Activated T-helper 9 cell treated with anti-CD3 and anti-CD28 coated beads, Interleukin-2, amount 50 U/mL, for 16 hours (primary cell): ENCODE results near the gene KIAA0930.

Experiments used
- DNase-seq: peaks from one replicate; pipeline ENCODE4 v3.0.0-alpha.2; 2020; ENCODE audit warnings: low read depth

The KIAA0930 gene

GRCh38 chr22:45237065-45237990 lies 3.4 kb downstream of the KIAA0930 start:
- no peak for DNase-seq

DNA sequence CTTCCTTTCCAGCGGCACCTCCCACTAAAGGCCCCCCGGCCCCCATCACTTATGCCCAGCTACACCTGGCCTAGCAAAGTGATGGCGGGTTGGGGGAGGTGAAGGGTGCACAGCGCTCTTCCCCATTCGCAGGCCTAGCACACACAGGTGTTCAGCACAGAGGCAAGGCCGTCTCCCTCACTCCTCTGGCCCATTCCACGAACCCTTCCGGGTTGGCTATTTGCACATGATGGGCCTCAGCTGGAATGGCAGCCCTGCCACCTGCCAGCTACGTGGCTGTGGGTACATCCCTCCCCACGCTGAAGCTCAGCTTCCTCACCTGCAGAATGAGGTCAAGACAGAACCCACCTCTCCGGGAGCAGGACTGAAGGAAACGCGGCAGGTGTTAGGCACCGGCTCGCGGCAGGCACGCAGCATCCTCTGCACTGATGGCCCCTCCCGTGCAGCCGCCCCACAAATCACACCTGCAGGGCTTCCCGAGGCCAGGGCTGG lies 4.8 kb downstream of the KIAA0930 start:
- no peak for DNase-seq

GRCh38 chr22:45235101-45235777 lies 5.5 kb downstream of the KIAA0930 start:
- no peak for DNase-seq

- DNase-seq = no peak
Measured at GRCh38 chr22:45233827-45234226, 6.9 kb downstream of the KIAA0930 start.

DNA sequence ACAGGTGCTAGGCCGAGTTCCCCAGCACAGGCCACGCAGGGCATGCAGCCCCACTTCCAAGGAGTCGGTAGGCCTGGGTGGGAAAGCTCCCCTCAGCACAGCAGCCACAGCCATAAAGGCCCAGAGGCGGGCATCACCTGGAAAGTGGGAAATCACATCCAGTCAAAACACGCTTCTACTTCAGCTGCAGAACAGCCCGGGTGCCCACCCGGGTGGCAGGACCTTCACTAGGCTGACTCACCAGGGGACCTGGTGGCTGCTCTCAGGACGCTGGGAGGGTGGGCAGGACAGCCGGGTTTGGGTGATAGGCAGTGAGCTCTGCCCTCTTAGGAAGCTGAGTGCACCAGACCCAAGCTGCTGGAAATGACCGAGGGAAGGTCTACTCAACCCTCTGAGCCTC lies 7.3 kb downstream of the KIAA0930 start:
- DNase-seq = no peak

GRCh38 chr22:45231293-45231692 lies 9.4 kb downstream of the KIAA0930 start:
- no peak for DNase-seq

DNA sequence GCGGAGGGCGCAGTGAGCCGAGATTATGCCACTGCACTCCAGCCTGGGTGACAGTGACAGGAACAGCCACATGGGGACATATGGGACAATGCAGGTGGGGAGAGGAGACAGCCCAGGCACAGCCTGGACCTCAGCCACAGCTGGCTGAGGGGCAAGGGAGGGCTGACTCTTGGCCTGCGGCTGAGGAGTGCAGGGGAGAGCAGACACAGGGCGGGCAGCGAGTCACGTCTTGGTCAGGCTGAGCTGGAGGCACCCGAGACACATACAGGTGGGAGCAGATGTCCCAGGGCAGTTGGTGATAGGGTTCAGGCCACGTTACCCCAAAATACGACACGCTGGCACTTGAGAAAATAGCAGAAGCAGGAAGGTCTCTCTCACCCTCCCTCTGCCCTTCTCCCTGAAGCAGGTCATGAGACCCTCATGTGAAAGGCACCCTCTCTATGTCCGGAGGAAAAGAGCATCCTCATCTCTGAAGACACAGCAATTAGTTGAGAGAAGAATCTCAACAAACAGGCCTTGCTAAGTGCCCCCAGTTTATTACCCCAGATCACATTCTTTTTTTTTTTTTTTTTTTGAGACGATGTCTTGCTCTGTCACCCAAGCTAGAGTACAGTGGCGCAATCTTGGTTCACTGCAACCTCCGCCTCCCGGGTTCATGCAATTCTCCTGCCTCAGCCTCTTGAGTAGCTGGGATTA lies 10.5 kb downstream of the KIAA0930 start:
- DNase-seq = no peak

DNA sequence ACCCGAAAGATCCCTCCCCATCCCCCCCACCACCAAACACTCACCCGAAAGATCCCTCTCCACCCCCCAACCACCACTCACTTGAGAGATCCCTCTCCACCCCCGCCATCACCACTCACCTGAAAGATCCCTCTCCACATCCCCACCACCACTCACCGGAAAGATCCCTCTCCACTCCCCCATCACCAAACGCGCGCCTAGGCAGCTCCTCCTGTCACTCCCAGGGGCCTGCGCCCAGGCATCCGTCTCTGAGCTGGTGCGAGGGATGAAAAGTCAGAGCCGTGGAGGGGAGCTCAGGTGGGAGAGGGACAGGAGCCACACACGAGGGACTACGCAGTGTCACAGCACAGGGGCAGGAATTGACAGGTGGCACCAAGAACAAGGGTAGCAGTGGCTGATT lies 11.5 kb downstream of the KIAA0930 start:
- no peak for DNase-seq

DNA sequence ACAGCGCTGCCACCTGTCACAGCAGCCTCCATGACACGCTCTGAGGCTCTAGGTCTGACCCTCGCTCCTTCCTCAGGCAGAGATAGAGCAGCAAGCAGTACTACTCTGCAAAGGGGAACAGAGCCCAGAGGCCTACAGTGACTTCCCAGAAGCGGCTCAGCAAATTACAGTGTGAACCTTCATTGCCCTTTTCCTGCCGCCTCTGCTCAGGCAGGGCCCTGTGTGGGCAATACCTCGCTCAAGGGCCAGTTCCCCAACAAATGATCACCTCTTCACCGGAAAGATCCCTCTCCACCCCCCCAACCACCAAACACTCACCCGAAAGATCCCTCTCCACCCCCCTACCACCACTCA lies 12.3 kb downstream of the KIAA0930 start:
- no peak for DNase-seq

- DNase-seq = no peak
Measured at GRCh38 chr22:45227645-45228400, 12.9 kb downstream of the KIAA0930 start.

DNA sequence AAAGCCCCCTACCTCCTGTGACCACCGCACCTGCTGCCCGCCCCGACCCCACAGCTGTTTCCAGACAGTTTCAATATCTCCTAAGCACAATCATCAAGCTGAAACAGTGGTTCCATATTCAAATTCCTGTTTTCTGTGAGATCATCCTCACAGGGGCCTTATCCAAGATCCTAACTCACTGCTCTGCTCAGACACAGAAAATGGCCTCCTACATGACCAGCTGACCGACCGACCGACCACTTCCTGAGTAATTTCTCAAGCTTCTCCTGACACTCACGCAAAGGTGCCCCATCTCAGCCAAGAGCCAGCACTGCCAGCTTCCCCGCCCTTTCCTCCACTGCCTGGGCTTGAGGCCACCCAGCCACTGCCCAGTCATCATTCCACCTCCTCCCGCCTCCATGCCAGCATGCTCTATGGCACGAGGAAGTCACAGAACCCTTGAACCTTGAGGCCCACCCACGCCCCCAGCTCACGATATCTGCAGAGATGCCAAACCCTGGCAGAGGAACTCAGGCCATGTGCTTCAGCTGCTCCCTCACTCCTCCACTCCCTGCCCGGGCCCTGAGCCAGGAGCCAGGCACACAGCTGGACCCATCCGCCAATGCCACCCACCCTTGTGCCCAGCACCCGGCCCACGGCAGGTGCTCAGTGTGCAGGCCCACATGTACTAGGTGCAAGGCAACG lies 14.0 kb downstream of the KIAA0930 start:
- no peak for DNase-seq

GRCh38 chr22:45225732-45226502 lies 14.8 kb downstream of the KIAA0930 start:
- no peak for DNase-seq

DNA sequence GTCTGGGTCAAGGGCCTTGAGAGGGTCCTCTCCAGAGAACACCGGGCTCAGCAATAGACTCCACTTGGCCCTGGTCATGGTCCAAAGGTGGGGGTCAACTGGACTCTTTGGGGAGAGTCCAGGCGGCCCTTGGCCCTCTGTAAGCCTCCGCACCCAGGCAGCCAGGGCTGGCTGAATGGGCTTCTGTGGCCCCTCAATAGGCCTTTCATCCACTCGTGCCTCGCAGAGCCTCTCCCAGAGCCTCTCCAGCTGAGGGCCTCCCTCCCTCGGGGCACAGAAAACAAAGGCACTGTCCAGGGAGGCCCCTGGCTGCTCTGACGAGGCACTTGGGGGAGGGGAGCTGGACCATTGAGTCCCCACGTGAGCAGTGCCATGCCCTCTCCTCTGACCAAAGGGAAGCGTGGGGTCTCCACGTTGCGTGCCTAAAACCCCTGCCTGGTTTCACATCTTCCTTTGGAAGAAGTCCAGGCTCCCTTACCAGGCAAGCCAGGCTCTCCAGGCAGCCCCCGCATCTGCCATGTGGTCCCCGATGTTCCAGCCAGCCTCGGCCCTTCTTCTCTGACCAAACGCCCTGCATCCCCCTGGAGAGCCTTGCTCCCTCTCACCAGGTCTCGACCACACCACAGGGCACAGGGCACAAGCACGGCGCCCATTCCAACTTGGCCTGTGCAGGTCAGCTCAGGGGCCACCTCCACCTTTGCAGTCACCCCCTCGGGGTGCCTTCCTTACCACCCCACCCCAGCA lies 15.5 kb downstream of the KIAA0930 start:
- no peak for DNase-seq

DNA sequence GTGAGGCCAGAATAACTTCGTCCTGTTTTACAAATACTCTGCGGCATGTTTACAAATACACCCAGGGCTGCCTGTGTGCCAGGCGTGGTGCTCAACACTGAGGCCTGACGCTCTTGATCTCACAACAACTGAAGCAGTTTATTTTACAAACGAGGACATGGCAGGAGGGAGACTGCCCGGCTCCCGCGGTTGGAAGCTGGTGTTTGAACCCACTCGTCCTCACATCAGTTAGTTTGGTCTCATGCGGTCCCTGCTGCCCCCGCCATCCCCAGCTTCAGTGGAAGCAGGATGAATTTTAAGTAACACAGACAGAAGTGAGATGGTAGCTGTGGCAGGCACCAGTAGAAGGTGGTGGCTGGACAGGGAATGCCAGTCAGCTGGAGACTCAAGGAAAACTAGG lies 16.4 kb downstream of the KIAA0930 start:
- no peak for DNase-seq

DNA sequence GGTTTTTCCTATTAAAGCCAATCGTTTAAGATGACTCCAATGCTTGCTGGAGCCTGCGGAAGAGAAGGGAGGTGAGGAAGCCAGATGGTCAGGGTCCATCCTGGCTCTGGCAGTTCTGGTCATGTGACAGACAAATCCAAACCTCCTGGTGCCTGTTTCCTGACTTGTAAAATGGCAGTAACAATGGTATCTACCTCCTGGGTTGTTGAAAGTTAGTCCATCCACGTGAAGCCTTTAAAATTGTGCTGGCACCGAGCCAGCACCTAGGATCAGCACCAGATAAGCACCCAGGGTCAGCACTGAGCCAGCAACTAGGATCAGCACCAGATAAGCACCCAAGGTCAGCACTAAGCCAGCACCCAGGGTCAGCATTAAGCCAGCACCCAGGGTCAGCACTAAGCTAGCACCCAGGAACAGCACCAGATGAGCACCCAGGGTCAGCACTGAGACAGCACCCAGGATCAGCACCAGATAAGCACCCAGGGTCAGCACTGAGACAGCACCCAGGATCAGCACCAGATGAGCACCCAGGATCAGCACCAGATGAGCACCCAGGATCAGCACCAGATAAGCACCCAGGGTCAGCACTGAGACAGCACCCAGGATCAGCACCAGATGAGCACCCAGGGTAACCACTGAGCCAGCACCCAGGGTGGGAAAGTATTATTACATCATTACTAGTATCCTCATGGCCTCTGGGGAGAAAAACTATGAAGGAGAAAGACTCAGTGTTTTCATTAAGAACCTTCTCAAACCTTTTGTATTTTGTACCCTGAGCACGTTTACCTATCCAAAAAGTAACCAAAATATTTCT lies 17.2 kb downstream of the KIAA0930 start:
- no peak for DNase-seq

DNA sequence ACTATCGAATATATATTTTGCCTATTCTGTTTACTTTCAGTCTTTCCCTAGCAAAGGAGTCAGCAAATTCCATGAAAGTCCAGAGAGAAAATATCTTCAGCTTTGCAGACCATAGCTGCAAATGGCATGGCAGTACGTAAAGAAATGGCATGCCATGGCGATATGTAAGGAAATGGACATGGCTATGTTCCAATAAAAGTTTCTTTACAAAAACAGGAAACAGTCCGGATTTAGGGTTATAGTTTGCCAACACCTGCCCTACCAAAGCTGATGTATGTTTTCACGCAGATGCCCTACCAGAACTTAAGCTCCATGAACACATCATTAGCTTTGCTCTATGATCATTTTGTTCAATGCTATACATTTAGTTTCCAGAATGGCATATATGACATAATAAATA lies 19.5 kb downstream of the KIAA0930 start:
- DNase-seq = no peak

- no peak for DNase-seq
Measured at GRCh38 chr22:45218976-45219375, 21.7 kb downstream of the KIAA0930 start.

GRCh38 chr22:45217806-45218205 lies 22.9 kb downstream of the KIAA0930 start:
- no peak for DNase-seq

- DNase-seq = no peak
Measured at GRCh38 chr22:45217345-45217744, 23.3 kb downstream of the KIAA0930 start.
